ENCODE results near the gene TBC1D16.

- no peak for TF ChIP-seq TAF1 (IDR thresholded peaks at IDR 0.05; ENCODE audit: low read depth, low read length)
- TF ChIP-seq POLR2A (IDR thresholded peaks at IDR 0.05; ENCODE audit: low read depth, low read length) = no peak
- no peak for TF ChIP-seq POLR2AphosphoS5 (IDR thresholded peaks at IDR 0.05; ENCODE audit: low read depth, low read length)
Measured at GRCh38 chr17:79955167-79955549, 80.5 kb downstream of the TBC1D16 start.

All from GM12891 (cell line).